ENCODE measurements around the gene CHCHD6.

DNA sequence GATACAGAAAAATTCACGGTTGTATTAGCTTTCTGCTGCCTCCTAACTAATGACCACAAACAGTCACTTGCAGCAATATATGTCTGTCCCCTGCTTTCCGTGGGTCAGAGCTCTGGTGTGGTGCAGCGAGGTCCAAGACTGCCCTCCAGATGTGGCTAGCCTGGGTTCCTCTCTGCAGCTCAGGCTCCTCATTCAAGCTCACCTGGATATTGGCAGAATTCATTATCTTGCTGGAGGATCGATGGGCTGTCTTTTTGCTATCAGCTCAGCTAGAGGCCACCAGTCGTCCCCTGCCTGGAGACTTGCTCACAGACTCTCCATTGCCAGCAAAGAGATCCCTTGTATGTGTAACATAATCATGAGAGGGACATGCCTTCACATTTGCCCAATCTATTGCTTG lies 266.1 kb downstream of the CHCHD6 start:
- TF ChIP-seq, protein P1, sequence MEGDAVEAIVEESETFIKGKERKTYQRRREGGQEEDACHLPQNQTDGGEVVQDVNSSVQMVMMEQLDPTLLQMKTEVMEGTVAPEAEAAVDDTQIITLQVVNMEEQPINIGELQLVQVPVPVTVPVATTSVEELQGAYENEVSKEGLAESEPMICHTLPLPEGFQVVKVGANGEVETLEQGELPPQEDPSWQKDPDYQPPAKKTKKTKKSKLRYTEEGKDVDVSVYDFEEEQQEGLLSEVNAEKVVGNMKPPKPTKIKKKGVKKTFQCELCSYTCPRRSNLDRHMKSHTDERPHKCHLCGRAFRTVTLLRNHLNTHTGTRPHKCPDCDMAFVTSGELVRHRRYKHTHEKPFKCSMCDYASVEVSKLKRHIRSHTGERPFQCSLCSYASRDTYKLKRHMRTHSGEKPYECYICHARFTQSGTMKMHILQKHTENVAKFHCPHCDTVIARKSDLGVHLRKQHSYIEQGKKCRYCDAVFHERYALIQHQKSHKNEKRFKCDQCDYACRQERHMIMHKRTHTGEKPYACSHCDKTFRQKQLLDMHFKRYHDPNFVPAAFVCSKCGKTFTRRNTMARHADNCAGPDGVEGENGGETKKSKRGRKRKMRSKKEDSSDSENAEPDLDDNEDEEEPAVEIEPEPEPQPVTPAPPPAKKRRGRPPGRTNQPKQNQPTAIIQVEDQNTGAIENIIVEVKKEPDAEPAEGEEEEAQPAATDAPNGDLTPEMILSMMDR (conservative IDR thresholded peaks at IDR 0.05 in 1 of 2, IDR thresholded peaks at IDR 0.05 in 1 of 2; ENCODE audit: extremely low read depth in 1 of 2, insufficient read depth in 1 of 2, low read depth in 1 of 2, low read length in 2 of 2), result no peak
- no peak for TF ChIP-seq EZH2 (IDR thresholded peaks at IDR 0.05; ENCODE audit: borderline replicate concordance, low read length)

Measured in mammary epithelial cell (primary cell).